B cell (primary cell): ENCODE data around the gene RNF34. TPM values are rescaled to one million over a fixed set of nuclear protein-coding genes. Genes with fewer than 3 reads are reported as not detected.

Experiments
- ATAC-seq: fragments of 200-7000 bp; cut with Tn5 transposase; one replicate; pipeline ENCODE4 v1.10.0; 2021; ENCODE audit warnings: low read depth, mild to moderate bottlenecking, moderate number of reproducible peaks, moderate library complexity
- CTCF ChIA-PET: fragments of 350-600 bp; sonication (Branson Sonifier 250); formaldehyde crosslinking; loops from one replicate; lab custom pipeline; 2021; ENCODE audit warnings: antibody characterized with exemption, inconsistent platforms; lab: Charles Lee
- POLR2A ChIA-PET: fragments of 350-600 bp; sonication (Branson Sonifier 250); formaldehyde crosslinking; loops from one replicate; lab custom pipeline; 2021; ENCODE audit warnings: antibody characterized with exemption; lab: Charles Lee
- DNase-seq: peaks from one replicate; pipeline ENCODE4 v3.0.0; 2013
- H2AFZ ChIP-seq: 2 replicates; pipeline ENCODE4 v1.6.1; 2012; ENCODE audit warnings: mild to moderate bottlenecking, low read depth, low read length; ENCODE audit not compliant: insufficient read depth, poor library complexity, severe bottlenecking
- H3K27ac ChIP-seq, 2 donors: 1 replicate in 1 of 2; 2 replicates in 1 of 2; pipeline ENCODE4 v1.5.1; 2012 to 2013; ENCODE audit warnings: low read length in 2 of 2, mild to moderate bottlenecking in 2 of 2, moderate library complexity in 1 of 2
- H3K27me3 ChIP-seq, 4 experiments: fragments of 200-600 bp in 1 of 4; sonication (generic) in 1 of 4; replicated peaks in 1 of 4; 1 replicate in 2 of 4; 2 replicates in 2 of 4; pipeline versions ENCODE4 v1.6.1 to v1.7.0; 2013 to 2016; ENCODE audit warnings: low read length in 3 of 4, mild to moderate bottlenecking in 2 of 4, mixed read lengths in 1 of 4, moderate library complexity in 1 of 4; ENCODE audit not compliant: insufficient read depth in 4 of 4, control insufficient read depth in 3 of 4; ENCODE audit errors: control extremely low read depth in 1 of 4
- H3K36me3 ChIP-seq, 2 experiments: replicated peaks in 1 of 2; 1 replicate in 1 of 2; 2 replicates in 1 of 2; pipeline versions ENCODE4 v1.6.1 to v1.7.1; 2013; ENCODE audit warnings: low read length in 1 of 2; ENCODE audit not compliant: insufficient read depth in 2 of 2, control insufficient read depth in 1 of 2; ENCODE audit errors: control extremely low read depth in 1 of 2, extremely low read depth in 1 of 2
- H3K4me1 ChIP-seq, 2 donors: fragments of 200-600 bp in 1 of 2; sonication (generic) in 1 of 2; 1 replicate in 1 of 2; 2 replicates in 1 of 2; pipeline versions ENCODE4 v1.5.1 to v1.6.1; 2013 to 2017; ENCODE audit warnings: low read length in 2 of 2; ENCODE audit not compliant: control insufficient read depth in 2 of 2, insufficient read depth in 2 of 2
- H3K4me2 ChIP-seq: replicated peaks from 2 replicates; pipeline ENCODE3; 2012; ENCODE audit warnings: mild to moderate bottlenecking, low read depth, low read length; ENCODE audit not compliant: poor library complexity, severe bottlenecking
- H3K4me3 ChIP-seq, 5 experiments: fragments of 200-600 bp in 1 of 5; sonication (generic) in 1 of 5; 1 replicate in 3 of 5; 2 replicates in 2 of 5; pipeline versions ENCODE4 v1.5.1 to v1.7.0; 2011 to 2016; ENCODE audit warnings: low read length in 4 of 5, mild to moderate bottlenecking in 4 of 5, low read depth in 2 of 5, control low read depth in 1 of 5, moderate library complexity in 1 of 5; ENCODE audit not compliant: insufficient read depth in 1 of 5; ENCODE audit errors: control extremely low read depth in 1 of 5, extremely low read depth in 1 of 5
- H3K79me2 ChIP-seq: fragments of 200-600 bp; sonication (generic); one replicate; pipeline ENCODE4 v1.6.0; 2016; ENCODE audit warnings: low read length; ENCODE audit not compliant: control insufficient read depth, insufficient read depth
- H3K9ac ChIP-seq: fragments of 200-600 bp; sonication (generic); 2 replicates; pipeline ENCODE4 v1.6.1; 2017; ENCODE audit warnings: mild to moderate bottlenecking, low read length, moderate library complexity
- H3K9me3 ChIP-seq, 3 donors: one replicate each; pipeline versions ENCODE4 v1.6.1 to v1.7.1; 2013; ENCODE audit warnings: low read length in 2 of 3; ENCODE audit not compliant: control insufficient read depth in 2 of 3, insufficient read depth in 1 of 3; ENCODE audit errors: control extremely low read depth in 1 of 3
- H4K20me1 ChIP-seq: 2 replicates; pipeline ENCODE4 v1.6.0; 2012; ENCODE audit warnings: mild to moderate bottlenecking, low read length; ENCODE audit not compliant: insufficient read depth, control insufficient read depth, poor library complexity, severe bottlenecking
- H3K27ac Mint-ChIP-seq: one replicate; pipeline ENCODE4 v1.8.0; 2021; ENCODE audit warnings: mixed read lengths
- H3K27me3 Mint-ChIP-seq: one replicate; pipeline ENCODE4 v1.8.0; 2021; ENCODE audit warnings: mixed read lengths
- H3K4me1 Mint-ChIP-seq: one replicate; pipeline ENCODE4 v1.8.0; 2021; ENCODE audit warnings: mixed read lengths
- H3K4me3 Mint-ChIP-seq: one replicate; pipeline ENCODE4 v1.8.0; 2021; ENCODE audit warnings: mixed read lengths
- H3K9me3 Mint-ChIP-seq: one replicate; pipeline ENCODE4 v1.8.0; 2022; ENCODE audit warnings: mixed read lengths; ENCODE audit not compliant: insufficient read depth
- CTCF ChIP-seq: fragments of 200-600 bp; IDR thresholded peaks from one replicate; pipeline ENCODE4 v1.8.0; 2022; ENCODE audit warnings: antibody characterized with exemption, mild to moderate bottlenecking
- EZH2 ChIP-seq: IDR thresholded peaks from 2 replicates; pipeline ENCODE4 v1.6.1; 2012; ENCODE audit warnings: borderline replicate concordance, low read depth, mild to moderate bottlenecking, moderate library complexity, low read length; ENCODE audit not compliant: insufficient read depth, poor library complexity, severe bottlenecking
- WGBS: methylation state at CpG from one replicate; pipeline ENCODE4 v1.1.5; 2013; ENCODE audit warnings: missing lambda C conversion rate; ENCODE audit not compliant: insufficient coverage; 5-methylcytosine and 5-hydroxymethylcytosine counted together
- intact Hi-C: fragments of 100-400 bp; cut with micrococcal nuclease; formaldehyde crosslinking; loops from one replicate; pipeline ENCODE4 v1.10.0; 2022
- polyA plus RNA-seq: library from polyadenylated mRNA; depleted of rRNA; stranded (reverse); fragments of >200 nt; gene quantifications from 2 replicates; pipeline ENCODE4 v1.2.3, GENCODE V29; 2012
- total RNA-seq, 2 donors: library from RNA; stranded (reverse); fragments of 120-200 nt in 1 of 2; gene quantifications; 1 replicate in 1 of 2; 2 replicates in 1 of 2; pipeline versions ENCODE4 v1.2.3 to v1.2.4, GENCODE V29; 2013 to 2022

Gene RNF34
- total and polyA plus RNA-seq, 2 donors (not counting 1 experiment from before 2014, with no cell fraction given): 24.9 to 86.7 TPM

- TF ChIP-seq CTCF: no peak
- no peak for TF ChIP-seq EZH2
- CTCF ChIA-PET: interaction anchor here (0.7 kb wide), 1 partner anchor 294 kb away, joined by 3 read pairs; no protein-coding TSS in a partner anchor
- H3K79me2 ChIP-seq: peaks cover 91% of the 10 kb centered on the region
Observed at GRCh38 chr12:121404734-121405133, 4.8 kb downstream of the RNF34 start.

DNA sequence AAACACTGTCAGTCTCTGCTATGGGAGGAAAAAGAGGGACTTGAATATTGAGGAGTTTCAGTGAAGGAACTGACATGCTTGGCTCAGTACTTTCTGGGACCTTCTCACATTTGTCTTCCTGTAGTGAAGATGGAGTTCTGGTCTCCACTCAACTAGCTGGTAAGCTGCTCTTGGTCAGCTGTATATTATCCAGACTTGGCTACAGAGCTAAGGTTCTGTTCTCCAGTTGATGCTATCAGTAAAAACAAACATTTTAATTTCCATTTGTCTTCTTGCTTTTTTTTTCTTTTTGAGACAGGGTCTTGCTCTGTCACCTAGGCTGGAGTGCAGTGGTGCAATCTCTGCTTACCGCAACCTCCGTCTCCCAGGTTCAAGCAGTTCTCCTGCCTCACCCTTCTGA is 5.3 kb downstream of the RNF34 start:
- Histone ChIP-seq H3K9ac (no peak overlapping the region), H3K4me1 (peaks cover 15 to 16% of the 10 kb centered on the region in 2 donors), H3K27ac (no peak overlapping the region), H3K79me2 (peaks cover 91% of the 10 kb centered on the region), H3K4me3 (no peak overlapping the region), H3K27me3 (no peaks in the 10 kb centered on the region), H2AFZ (no peak overlapping the region), H3K36me3 (peaks cover 4 to 40% of the 10 kb centered on the region in 2 experiments), H3K4me2 (no peak overlapping the region), H4K20me1 (peaks cover 37% of the 10 kb centered on the region), H3K9me3 (no peaks in the 10 kb centered on the region)
- no peak for ATAC-seq
- Mint-ChIP-seq H3K4me3 (no peak overlapping the region), H3K9me3 (no peaks in the 10 kb centered on the region), H3K27ac (no peak overlapping the region), H3K4me1 (peaks cover 23% of the 10 kb centered on the region), H3K27me3 (no peaks in the 10 kb centered on the region)
- ChIA-PET CTCF (interaction anchor here (1.3 kb wide), 1 partner anchor 70 kb away, joined by 3 read pairs; no protein-coding TSS in a partner anchor), POLR2A (no interaction called here)
- 100% methylated on average over 1 of the region's 2 CpGs for WGBS
- TF ChIP-seq CTCF (no peak), EZH2 (no peak)
- intact Hi-C loops: no loop called here
- DNase-seq: no peak

More at GRCh38 chr12:121404734-121405133, 4.8 kb downstream of the RNF34 start:
- DNase-seq (no peak), ATAC-seq (no peak)
- POLR2A ChIA-PET: no interaction called here
- Histone ChIP-seq H3K9ac (no peak overlapping the region), H3K4me1 (peaks cover 15 to 16% of the 10 kb centered on the region in 2 donors), H3K27me3 (no peaks in the 10 kb centered on the region), H3K4me2 (no peak overlapping the region), H3K27ac (no peak overlapping the region), H3K36me3 (peaks cover 4 to 40% of the 10 kb centered on the region in 2 experiments), H3K4me3 (no peak overlapping the region), H2AFZ (no peak overlapping the region), H4K20me1 (peaks cover 37% of the 10 kb centered on the region), H3K9me3 (no peaks in the 10 kb centered on the region)
- H3K4me1 Mint-ChIP-seq: peaks cover 25% of the 10 kb centered on the region
- H3K27ac Mint-ChIP-seq: no peak overlapping the region
- intact Hi-C loops: no loop called here
- H3K4me3 Mint-ChIP-seq: no peak overlapping the region
- no peaks in the 10 kb centered on the region for H3K9me3 Mint-ChIP-seq
- H3K27me3 Mint-ChIP-seq: no peaks in the 10 kb centered on the region
- no CpG with 5 or more reads among the region's 1 CpG for WGBS
